Fibroblast of the conjunctiva (primary cell): ENCODE measurements around the gene RMND5B.

Experiments
- DNase-seq: peaks from one replicate; pipeline ENCODE4 v3.0.0-alpha.2; 2010; ENCODE audit warnings: low read depth

The RMND5B gene

GRCh38 chr5:178131446-178131996, 707 bp downstream of the RMND5B start:
- no peak for DNase-seq

GRCh38 chr5:178136990-178137389, 6.2 kb downstream of the RMND5B start:
- no peak for DNase-seq

- DNase-seq: no peak
These were observed 7.2 kb downstream of the RMND5B start for GRCh38 chr5:178137991-178138390.

- no peak for DNase-seq
These were observed 10.7 kb downstream of the RMND5B start for GRCh38 chr5:178141550-178141949.

- DNase-seq: no peak
These were observed 11.8 kb downstream of the RMND5B start for GRCh38 chr5:178142642-178143041.

- DNase-seq: no peak
These were observed 12.4 kb downstream of the RMND5B start for GRCh38 chr5:178143246-178143645.

GRCh38 chr5:178143901-178144300, 13.1 kb downstream of the RMND5B start:
- no peak for DNase-seq

- DNase-seq: no peak
These were observed 15.4 kb downstream of the RMND5B start for GRCh38 chr5:178145965-178146820.

GRCh38 chr5:178147406-178147805, 16.6 kb downstream of the RMND5B start:
- no peak for DNase-seq

- DNase-seq: no peak
These were observed 18.6 kb downstream of the RMND5B start for GRCh38 chr5:178149199-178149932.

- no peak for DNase-seq
These were observed 20.3 kb downstream of the RMND5B start for GRCh38 chr5:178150977-178151734.

- DNase-seq: no peak
These were observed 22.0 kb downstream of the RMND5B start for GRCh38 chr5:178152491-178153444.

GRCh38 chr5:178153530-178154340, 22.9 kb downstream of the RMND5B start, which contains the start of gene NHP2:
NHP2 (minus strand) TSS chr5:178153885; CDS start chr5:178153817, 68 bp downstream.
- DNase-seq: peak; percentile 98

- no peak for DNase-seq
These were observed 24.3 kb downstream of the RMND5B start for GRCh38 chr5:178155065-178155464.

GRCh38 chr5:178160176-178160575, 29.4 kb downstream of the RMND5B start:
- no peak for DNase-seq

GRCh38 chr5:178162481-178162880, 31.7 kb downstream of the RMND5B start:
- DNase-seq: no peak

- DNase-seq: peak; percentile 43
These were observed 33.2 kb downstream of the RMND5B start for GRCh38 chr5:178163772-178164735.

- DNase-seq: no peak
These were observed 34.8 kb downstream of the RMND5B start for GRCh38 chr5:178165581-178165980.

GRCh38 chr5:178170455-178170854, 39.6 kb downstream of the RMND5B start:
- no peak for DNase-seq
